GM21367 (cell line): ENCODE data around the gene FIGNL1.
"Not testable (repeated sequence)": the region's sequence is repeated elsewhere in the genome, so short reads cannot be mapped to it uniquely, and the experiment has no call there.

ENCODE experiments used
- ATAC-seq: cut with Tn5 transposase; IDR thresholded peaks from one replicate; pipeline ENCODE4 v1.9.1; 2021; ENCODE audit not compliant: unreplicated experiment

The FIGNL1 gene

GRCh38 chr7:50471970-50472369 is 21.8 kb upstream of the FIGNL1 start:
- no peak for ATAC-seq

DNA sequence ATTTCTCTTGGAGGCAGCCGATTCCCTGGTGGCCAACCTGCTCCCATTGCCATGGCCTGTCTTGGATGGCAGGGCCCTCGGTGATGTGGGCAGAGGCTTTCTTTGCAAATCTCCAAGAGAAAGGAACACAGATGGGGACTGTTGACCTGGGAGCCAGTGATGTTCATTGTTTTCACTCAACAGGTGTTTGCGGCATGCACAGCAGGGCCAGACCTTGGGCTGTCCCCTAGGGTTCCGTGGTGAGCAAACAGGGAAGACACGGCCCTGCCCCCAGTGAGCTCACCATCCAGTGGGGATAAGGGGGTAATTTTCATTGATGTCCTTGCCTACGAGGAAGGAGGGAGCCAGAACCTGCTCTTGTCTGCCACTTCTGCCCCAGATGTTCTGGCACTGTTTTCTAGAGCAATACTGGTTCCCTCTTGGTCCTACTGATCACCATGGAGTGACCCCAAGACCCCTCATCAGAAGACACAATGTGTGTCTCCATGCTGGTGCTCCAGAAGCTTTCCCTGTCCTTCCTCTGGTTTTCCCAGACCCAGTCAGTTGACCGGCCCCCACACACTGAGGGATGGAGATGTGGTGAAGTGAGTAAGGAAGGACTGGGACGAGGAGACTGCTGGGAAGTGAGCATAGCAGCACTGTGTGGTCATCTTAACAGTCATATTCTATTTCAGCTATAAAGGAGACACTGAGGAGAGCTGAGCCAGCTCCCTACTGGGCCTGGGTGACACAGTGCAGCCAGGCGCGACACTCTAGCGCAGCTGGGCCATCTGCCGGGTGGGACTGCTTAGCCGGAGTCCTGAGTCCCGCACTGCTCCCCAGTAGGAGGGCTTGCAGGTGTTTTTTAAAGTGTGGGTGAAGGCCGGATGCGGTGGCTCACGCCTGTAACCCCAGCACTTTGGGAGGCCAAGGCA is 20.4 kb upstream of the FIGNL1 start:
- ATAC-seq: no peak

- ATAC-seq: no peak
Observed at GRCh38 chr7:50469181-50469580, 19.0 kb upstream of the FIGNL1 start.

DNA sequence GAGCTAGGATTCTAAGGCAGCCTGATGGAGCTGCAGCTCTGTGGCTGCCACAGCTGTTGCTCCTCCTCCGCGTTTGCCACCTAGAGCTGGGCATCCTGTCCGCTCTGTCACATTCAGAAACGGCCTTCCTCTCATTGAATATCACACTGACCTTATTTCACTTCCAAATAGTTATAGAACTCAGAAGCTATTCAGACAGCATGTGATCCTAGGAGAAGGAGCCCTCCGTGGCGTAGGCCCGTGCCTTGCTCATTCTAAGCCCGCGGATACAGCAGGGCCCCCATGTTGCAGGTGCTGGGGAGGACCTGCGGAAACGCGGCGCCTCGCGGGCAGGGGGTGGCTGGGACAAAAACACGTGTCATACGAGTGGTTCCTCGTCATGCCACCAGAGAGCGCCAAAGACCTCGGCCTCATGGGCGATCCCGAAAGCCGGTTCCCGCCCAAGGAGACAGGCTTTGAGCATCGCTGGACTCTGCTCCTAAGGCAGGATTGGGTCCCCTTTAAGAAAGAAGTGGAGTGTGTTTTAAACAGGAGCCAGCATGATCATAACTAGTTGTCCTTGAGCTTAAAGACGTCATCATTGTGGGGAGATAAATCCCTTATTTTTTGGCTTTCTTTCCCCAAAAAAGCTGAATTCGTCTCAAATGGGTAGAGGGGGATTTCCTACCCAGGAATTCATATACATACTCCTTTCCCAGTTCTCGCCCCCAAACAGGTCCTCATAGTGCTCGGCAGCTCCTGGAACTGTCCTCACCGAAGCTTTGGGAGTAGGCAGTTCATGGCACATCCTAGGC is 17.9 kb upstream of the FIGNL1 start:
- peak; percentile 91 for ATAC-seq

- ATAC-seq: no peak
Observed at GRCh38 chr7:50466815-50467585, 16.9 kb upstream of the FIGNL1 start.

DNA sequence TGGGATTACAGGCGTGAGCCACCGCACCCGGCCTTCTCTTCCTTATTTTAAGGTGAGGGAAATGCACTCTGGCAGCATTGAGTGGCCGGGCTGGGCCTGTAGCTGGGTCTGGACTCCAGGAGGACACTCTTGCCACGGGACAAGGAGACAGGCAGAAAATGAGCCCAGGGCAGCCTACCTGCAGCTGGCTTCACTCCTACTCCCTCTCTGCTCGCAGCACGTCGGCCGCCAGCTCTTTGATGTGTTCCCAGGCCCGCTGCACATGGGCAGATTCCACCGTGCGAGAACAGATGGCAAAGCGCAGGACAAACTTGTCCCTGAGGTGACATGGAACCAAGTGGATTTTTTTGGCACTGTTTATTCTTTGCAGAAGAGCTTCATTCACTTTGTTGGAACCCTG is 12.9 kb upstream of the FIGNL1 start:
- ATAC-seq: no peak

DNA sequence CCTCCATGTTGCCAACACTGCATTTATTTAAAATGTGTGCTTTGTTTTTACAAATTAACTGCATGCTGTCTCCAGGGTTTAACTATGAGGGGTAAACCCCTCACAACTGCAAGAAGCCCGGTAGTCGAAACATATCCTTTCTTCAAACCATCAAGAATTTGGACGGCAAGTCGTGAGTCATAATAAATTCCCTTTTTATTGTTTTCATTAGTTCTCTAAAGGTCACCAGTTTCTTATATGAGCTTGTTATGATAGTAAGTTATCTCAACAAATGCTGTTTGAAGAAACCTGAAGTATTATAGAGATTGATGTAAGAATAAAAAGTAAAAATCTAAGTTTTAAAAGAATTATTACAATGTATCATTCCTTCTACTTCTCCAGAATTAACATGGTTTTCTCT is 12.2 kb upstream of the FIGNL1 start:
- ATAC-seq: no peak

GRCh38 chr7:50461695-50462094 is 11.5 kb upstream of the FIGNL1 start:
- no peak for ATAC-seq

DNA sequence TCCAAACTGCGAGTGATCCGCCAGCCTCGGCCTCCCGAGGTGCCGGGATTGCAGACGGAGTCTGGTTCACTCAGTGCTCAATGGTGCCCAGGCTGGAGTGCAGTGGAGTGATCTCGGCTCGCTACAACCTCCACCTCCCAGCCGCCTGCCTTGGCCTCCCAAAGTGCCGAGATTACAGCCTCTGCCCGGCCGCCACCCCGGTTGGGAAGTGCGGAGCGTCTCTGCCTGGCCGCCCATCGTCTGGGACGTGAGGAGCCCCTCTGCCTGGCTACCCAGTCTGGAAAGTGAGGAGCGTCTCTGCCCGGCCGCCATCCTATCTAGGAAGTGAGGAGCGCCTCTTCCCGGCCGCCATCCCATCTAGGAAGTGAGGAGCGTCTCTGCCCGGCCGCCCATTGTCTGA is 9.0 kb upstream of the FIGNL1 start:
- not testable (repeated sequence) for ATAC-seq

DNA sequence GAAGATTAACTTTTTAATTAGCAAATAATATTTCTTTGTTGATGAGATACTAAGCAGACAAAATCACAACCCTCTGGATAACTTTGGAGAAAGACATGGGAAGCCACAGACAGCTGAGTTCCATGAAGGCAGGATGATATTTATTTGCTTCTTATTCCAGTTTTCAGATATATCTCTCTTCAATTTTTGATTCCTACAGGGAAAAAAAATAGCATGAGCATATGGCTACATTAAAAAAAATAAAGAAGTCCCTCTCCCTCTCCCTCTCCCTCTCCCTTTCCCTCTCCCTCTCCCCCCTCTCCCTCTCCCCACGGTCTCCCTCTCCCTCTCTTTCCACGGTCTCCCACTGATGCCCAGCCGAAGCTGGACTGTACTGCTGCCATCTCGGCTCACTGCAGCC is 8.5 kb upstream of the FIGNL1 start:
- ATAC-seq: not testable (repeated sequence)

GRCh38 chr7:50456371-50457123 is 6.4 kb upstream of the FIGNL1 start:
- no peak for ATAC-seq

- no peak for ATAC-seq
Observed at GRCh38 chr7:50455658-50456057, 5.5 kb upstream of the FIGNL1 start.

DNA sequence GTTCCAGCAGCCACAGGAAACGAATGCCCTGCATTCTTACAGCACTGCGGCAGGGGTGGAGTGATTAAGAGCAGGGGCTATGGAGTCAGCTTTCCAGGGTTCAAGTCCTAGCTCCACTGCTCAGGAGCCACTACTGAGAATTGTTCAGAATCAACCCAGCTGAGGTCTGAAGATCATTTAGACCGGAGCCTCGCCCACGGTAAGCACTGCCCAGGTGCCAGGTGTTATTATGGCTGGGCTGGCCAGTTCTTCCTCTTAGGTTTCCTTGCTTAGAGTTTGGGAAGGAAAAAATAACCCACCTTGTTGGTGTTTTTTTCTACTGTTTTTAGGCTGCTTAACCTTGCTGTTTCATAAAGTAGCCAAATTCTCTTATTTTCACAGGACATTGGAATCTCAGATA is 4.8 kb upstream of the FIGNL1 start:
- no peak for ATAC-seq

GRCh38 chr7:50450590-50451032 is 461 bp upstream of the FIGNL1 start:
- no peak for ATAC-seq

DNA sequence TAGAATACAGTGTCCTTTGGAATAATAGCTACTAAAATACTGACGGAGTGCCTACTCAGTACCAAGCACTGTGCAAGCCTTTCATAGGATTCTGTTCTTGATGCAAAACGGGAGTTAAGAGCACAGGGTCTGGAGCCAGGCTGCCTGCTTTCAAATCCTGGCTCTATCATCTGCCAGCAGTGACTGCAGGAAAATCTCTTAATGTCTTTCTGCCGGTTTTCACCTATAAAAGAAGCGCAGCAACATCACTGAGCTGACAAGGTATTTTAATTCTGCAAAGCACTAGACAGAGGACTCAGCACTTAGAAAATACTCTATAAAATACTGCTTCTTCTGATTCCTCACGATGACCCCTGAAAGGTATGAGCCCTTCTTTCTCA is 659 bp downstream of the FIGNL1 start:
- peak; percentile 0 for ATAC-seq

DNA sequence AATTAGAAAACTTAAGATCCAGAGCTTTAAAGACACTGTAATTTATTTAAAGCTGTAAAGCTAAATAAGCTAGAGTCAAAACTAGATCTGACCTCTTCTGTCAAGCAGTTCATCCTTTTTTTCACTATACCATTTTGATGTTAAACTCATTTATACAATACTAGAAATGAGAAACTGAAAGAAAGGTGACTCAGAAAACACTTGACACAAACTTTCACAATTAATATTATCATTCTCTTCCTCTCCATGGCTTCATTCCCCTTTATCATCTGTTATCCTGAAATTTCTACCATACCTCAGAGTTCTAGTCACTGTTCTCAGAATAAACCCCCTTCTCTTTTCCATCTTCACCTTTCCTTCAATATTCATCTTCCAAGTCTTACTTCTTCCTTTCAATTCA is 1.3 kb downstream of the FIGNL1 start:
- ATAC-seq: peak; percentile 32

DNA sequence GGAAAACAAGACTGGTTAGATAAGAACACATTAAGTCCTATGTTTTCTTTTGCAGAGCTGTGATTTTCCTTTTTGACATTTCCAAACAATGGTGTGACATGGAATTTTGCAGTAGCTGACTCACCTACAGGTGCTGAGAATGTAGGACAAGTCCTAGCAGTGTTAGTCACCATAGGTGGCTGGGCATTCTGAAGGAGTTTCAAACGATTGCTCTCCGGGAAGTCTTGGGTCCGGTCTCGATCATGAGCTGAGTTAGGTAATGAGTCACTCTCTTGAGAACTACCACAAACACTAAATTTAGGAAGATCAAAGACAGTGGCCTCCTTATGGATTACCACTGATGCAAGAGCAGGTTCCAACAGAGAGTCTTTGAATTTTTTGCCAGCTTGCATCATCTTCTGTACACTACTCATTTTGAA is 3.6 kb downstream of the FIGNL1 start:
- peak; percentile 30 for ATAC-seq

- no peak for ATAC-seq
Observed at GRCh38 chr7:50436133-50436806, 13.9 kb downstream of the FIGNL1 start.

GRCh38 chr7:50431722-50432305 is 18.3 kb downstream of the FIGNL1 start:
- ATAC-seq: no peak

DNA sequence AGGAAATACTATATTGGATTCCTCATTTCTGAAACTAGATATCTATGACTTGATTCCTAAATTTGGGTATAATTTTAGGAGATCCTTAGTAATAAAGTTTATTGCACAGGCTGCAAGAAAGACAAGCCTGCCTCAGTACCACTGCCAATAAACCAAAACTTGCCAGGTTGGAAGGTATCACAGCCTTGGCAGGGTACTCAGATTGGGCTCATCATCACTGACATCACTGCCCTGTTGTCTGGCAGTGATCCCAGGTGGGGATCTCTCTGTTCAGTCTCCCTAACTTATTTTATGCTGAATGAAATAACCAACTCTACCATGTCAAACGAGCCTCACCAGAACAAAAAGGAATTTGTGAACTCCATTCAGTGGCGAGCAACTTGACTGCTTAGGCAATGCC is 18.8 kb downstream of the FIGNL1 start:
- no peak for ATAC-seq
